ENCODE measurements around the gene GUCY1A1. TPM values are rescaled to one million over a fixed set of nuclear protein-coding genes. Genes with fewer than 3 reads are reported as not detected.

Gene GUCY1A1
- total RNA-seq, 1 donor from 2014 or later: 19.8 TPM

DNA sequence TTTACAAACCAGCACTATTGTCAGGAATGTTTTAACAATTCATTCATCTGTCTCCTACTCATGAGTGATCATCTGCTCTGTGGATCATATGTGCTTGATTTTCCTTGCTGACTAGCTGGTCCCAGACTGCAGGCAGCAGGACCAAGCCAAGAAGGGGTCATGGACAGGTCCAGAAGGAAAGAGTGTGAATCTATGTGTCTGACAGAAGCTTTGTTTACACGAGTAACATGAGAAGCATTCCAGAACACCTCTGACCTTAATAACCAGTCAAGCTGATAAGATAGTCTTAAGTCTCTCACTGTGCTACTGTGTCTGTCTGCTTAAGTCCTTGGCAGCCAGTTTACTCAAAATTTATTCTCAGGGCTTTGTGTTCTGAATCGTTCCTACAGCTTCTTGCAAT lies 39.0 kb downstream of the GUCY1A1 start:
- Histone ChIP-seq H3K27ac (ENCODE audit: low read depth, low read length) (no peak overlapping the region), H3K4me3 (ENCODE audit: low read length in 3 of 3) (no peak overlapping the region), H3K4me1 (ENCODE audit: control insufficient read depth in 3 of 3, insufficient read depth in 3 of 3, low read length in 3 of 3) (peaks cover 0 to 3% (median 0%) of the 10 kb centered on the region in 3 donors), H3K9me3 (ENCODE audit: control insufficient read depth in 3 of 3, low read length in 3 of 3) (no peaks in the 10 kb centered on the region), H3K9ac (ENCODE audit: low read depth in 1 of 3, low read length in 3 of 3) (no peak overlapping the region), H3K36me3 (ENCODE audit: control insufficient read depth in 3 of 3, insufficient read depth in 3 of 3, low read length in 3 of 3) (no peaks in the 10 kb centered on the region), H3K27me3 (ENCODE audit: control insufficient read depth in 3 of 3, insufficient read depth in 3 of 3, low read length in 3 of 3) (no peaks in the 10 kb centered on the region)

DNA sequence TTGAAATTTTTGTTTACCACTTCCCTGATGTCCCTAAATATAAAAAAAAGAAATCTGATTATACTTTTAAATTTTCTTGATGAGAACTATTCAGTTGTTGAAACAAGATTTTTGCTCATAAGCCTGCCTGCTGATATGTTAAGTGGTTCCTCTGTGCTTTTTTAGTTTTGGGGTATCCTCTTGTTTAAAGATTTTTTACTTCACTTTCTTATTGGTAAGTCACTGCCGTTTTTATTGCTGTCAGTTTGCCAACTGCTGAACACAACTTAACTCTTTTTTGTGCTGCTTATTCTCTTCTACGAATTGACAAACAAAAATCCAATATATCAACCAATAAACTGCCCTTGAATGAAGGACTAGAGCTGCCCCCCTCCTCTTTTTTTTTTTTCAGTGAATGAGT lies 39.5 kb downstream of the GUCY1A1 start:
- peaks cover 0 to 3% (median 0%) of the 10 kb centered on the region in 3 donors for H3K4me1 ChIP-seq (ENCODE audit: control insufficient read depth in 3 of 3, insufficient read depth in 3 of 3, low read length in 3 of 3)
- no peak overlapping the region for H3K4me3 ChIP-seq (ENCODE audit: low read length in 3 of 3)
- no peak overlapping the region for H3K27ac ChIP-seq (ENCODE audit: low read depth, low read length)
- no peaks in the 10 kb centered on the region for H3K9me3 ChIP-seq (ENCODE audit: control insufficient read depth in 3 of 3, low read length in 3 of 3)
- no peak overlapping the region for H3K9ac ChIP-seq (ENCODE audit: low read depth in 1 of 3, low read length in 3 of 3)
- no peaks in the 10 kb centered on the region for H3K27me3 ChIP-seq (ENCODE audit: control insufficient read depth in 3 of 3, insufficient read depth in 3 of 3, low read length in 3 of 3)
- H3K36me3 ChIP-seq (ENCODE audit: control insufficient read depth in 3 of 3, insufficient read depth in 3 of 3, low read length in 3 of 3): no peaks in the 10 kb centered on the region

DNA sequence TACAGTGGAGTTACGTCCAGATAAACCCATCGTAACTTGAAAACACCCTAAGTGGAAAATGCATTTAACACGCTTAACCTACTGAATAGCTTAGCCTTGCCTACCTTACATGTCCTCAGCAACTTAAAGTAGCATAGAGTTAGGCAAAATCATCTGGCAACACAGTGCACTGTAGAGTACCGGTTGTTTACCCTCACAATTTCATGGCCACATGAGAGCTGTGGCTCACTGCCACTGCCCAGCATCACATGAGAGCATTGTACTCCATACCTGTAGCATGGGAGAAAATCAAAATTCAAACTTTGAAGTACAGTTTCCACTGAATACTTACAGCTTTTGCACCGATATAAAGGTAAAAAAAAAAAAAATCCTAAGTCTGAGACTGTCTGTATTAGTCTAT lies 40.6 kb downstream of the GUCY1A1 start:
- H3K4me3 ChIP-seq (ENCODE audit: low read length in 3 of 3): no peak overlapping the region
- no peaks in the 10 kb centered on the region for H3K9me3 ChIP-seq (ENCODE audit: control insufficient read depth in 3 of 3, low read length in 3 of 3)
- no peaks in the 10 kb centered on the region for H3K27me3 ChIP-seq (ENCODE audit: control insufficient read depth in 3 of 3, insufficient read depth in 3 of 3, low read length in 3 of 3)
- H3K27ac ChIP-seq (ENCODE audit: low read depth, low read length): no peak overlapping the region
- peaks cover 0 to 3% (median 0%) of the 10 kb centered on the region in 3 donors for H3K4me1 ChIP-seq (ENCODE audit: control insufficient read depth in 3 of 3, insufficient read depth in 3 of 3, low read length in 3 of 3)
- H3K36me3 ChIP-seq (ENCODE audit: control insufficient read depth in 3 of 3, insufficient read depth in 3 of 3, low read length in 3 of 3): no peaks in the 10 kb centered on the region
- H3K9ac ChIP-seq (ENCODE audit: low read depth in 1 of 3, low read length in 3 of 3): no peak overlapping the region

DNA sequence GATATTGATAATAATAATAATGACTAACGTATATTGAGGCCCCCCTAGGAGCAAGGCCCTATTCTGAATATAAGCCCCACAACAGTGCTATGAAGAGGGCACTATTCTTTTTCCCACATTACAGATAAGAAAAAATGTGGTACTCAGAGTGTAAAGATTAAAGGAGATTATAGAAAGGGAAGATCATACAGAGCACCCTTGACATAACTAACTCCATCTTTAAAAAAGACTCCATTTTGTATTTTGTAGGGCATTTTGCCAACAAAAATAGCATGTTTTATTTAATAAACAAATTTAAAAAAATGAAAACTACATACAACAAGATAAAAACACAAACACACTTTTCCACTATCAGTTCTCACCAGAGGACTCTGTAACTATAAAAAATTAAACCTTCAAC lies 42.1 kb downstream of the GUCY1A1 start:
- Histone ChIP-seq H3K9ac (ENCODE audit: low read depth in 1 of 3, low read length in 3 of 3) (no peak overlapping the region), H3K4me3 (ENCODE audit: low read length in 3 of 3) (no peak overlapping the region), H3K27ac (ENCODE audit: low read depth, low read length) (no peak overlapping the region), H3K36me3 (ENCODE audit: control insufficient read depth in 3 of 3, insufficient read depth in 3 of 3, low read length in 3 of 3) (no peaks in the 10 kb centered on the region), H3K27me3 (ENCODE audit: control insufficient read depth in 3 of 3, insufficient read depth in 3 of 3, low read length in 3 of 3) (no peaks in the 10 kb centered on the region), H3K9me3 (ENCODE audit: control insufficient read depth in 3 of 3, low read length in 3 of 3) (no peaks in the 10 kb centered on the region), H3K4me1 (ENCODE audit: control insufficient read depth in 3 of 3, insufficient read depth in 3 of 3, low read length in 3 of 3) (peaks cover 0 to 3% (median 0%) of the 10 kb centered on the region in 3 donors)

DNA sequence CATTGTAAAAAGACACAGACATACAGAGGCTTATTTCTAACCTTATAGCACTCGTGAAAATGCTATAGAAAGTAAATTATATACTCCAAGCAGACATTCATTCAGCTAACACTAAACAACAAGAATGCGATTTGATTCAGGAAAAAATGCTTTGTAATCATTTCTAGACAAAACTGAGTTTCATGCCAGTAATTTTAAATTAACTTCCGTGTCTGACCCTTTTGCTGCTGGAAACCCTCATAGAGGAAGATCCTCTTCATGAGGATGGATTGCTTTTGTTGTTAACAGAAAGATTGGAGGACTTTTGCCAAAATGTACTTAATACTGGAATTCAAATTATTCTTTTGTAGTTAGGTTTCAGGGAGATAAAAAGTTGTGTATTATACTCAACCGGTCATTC lies 43.3 kb downstream of the GUCY1A1 start:
- Histone ChIP-seq H3K36me3 (ENCODE audit: control insufficient read depth in 3 of 3, insufficient read depth in 3 of 3, low read length in 3 of 3) (no peaks in the 10 kb centered on the region), H3K27ac (ENCODE audit: low read depth, low read length) (no peak overlapping the region), H3K4me1 (ENCODE audit: control insufficient read depth in 3 of 3, insufficient read depth in 3 of 3, low read length in 3 of 3) (peaks cover 0 to 3% (median 0%) of the 10 kb centered on the region in 3 donors)

DNA sequence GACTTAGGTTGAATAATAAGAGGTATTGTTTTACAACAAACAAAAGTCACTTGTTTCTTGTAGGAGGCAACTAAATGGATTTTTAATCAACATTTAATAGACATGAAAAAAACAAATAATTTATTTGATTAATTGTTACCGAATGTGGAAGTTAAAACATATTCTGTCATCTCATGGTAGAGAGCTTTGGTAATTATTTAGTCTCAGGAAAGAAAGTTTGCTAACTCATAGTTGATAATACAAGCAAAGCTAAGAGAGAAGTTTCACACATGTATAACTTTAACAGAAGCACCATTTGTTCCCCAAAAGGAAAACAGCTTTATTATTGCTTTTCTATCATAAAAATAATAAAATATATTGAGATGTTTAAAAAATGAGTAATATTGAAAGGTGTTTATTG lies 44.9 kb downstream of the GUCY1A1 start:
- Histone ChIP-seq H3K4me1 (ENCODE audit: control insufficient read depth in 3 of 3, insufficient read depth in 3 of 3, low read length in 3 of 3) (no peaks in the 10 kb centered on the region), H3K36me3 (ENCODE audit: control insufficient read depth in 3 of 3, insufficient read depth in 3 of 3, low read length in 3 of 3) (no peaks in the 10 kb centered on the region), H3K4me3 (ENCODE audit: low read length in 3 of 3) (no peak overlapping the region), H3K27me3 (ENCODE audit: control insufficient read depth in 3 of 3, insufficient read depth in 3 of 3, low read length in 3 of 3) (no peaks in the 10 kb centered on the region), H3K27ac (ENCODE audit: low read depth, low read length) (no peak overlapping the region), H3K9me3 (ENCODE audit: control insufficient read depth in 3 of 3, low read length in 3 of 3) (no peaks in the 10 kb centered on the region), H3K9ac (ENCODE audit: low read depth in 1 of 3, low read length in 3 of 3) (no peak overlapping the region)

More for the DNA sequence above, 43.3 kb downstream of the GUCY1A1 start:
- Histone ChIP-seq H3K27me3 (ENCODE audit: control insufficient read depth in 3 of 3, insufficient read depth in 3 of 3, low read length in 3 of 3) (no peaks in the 10 kb centered on the region), H3K9me3 (ENCODE audit: control insufficient read depth in 3 of 3, low read length in 3 of 3) (no peaks in the 10 kb centered on the region), H3K9ac (ENCODE audit: low read depth in 1 of 3, low read length in 3 of 3) (no peak overlapping the region), H3K4me3 (ENCODE audit: low read length in 3 of 3) (no peak overlapping the region)

DNA sequence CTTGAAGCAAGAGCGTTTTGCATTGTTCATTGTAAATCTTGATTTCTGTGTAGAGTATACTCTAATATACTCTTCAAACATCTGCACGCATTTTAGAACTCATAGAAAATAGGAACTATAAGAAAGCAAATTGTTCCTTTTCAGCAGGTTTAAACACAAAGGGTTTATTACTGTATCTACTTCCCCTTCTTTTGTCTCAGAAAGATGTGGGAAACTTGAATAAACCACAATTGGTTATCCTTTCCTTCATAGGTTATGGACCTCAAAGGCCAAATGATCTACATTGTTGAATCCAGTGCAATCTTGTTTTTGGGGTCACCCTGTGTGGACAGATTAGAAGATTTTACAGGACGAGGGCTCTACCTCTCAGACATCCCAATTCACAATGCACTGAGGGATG lies 46.2 kb downstream of the GUCY1A1 start:
- Histone ChIP-seq H3K36me3 (ENCODE audit: control insufficient read depth in 3 of 3, insufficient read depth in 3 of 3, low read length in 3 of 3) (no peaks in the 10 kb centered on the region), H3K27ac (ENCODE audit: low read depth, low read length) (no peak overlapping the region), H3K4me3 (ENCODE audit: low read length in 3 of 3) (no peak overlapping the region), H3K27me3 (ENCODE audit: control insufficient read depth in 3 of 3, insufficient read depth in 3 of 3, low read length in 3 of 3) (no peaks in the 10 kb centered on the region), H3K9ac (ENCODE audit: low read depth in 1 of 3, low read length in 3 of 3) (no peak overlapping the region), H3K4me1 (ENCODE audit: control insufficient read depth in 3 of 3, insufficient read depth in 3 of 3, low read length in 3 of 3) (no peaks in the 10 kb centered on the region), H3K9me3 (ENCODE audit: control insufficient read depth in 3 of 3, low read length in 3 of 3) (no peaks in the 10 kb centered on the region)

DNA sequence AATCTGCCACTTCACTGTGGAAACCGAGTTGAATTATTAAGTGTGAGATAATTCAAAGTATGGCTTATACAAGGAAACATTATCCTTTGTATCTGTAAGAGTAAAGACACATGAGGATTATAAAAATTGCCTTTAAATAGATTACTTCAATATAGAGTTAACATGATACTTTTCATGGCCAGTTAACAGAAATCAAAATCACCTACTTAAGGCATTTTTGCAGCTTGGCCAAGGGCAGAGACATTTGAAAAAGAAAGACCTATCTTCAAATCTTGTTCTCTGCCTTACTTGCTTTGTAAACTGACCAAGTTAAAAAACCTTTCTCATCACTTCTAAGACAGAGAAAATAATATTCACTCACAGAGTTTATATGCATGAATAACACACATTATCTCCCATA lies 47.3 kb downstream of the GUCY1A1 start:
- Histone ChIP-seq H3K4me1 (ENCODE audit: control insufficient read depth in 3 of 3, insufficient read depth in 3 of 3, low read length in 3 of 3) (no peaks in the 10 kb centered on the region), H3K9ac (ENCODE audit: low read depth in 1 of 3, low read length in 3 of 3) (no peak overlapping the region), H3K4me3 (ENCODE audit: low read length in 3 of 3) (no peak overlapping the region), H3K27me3 (ENCODE audit: control insufficient read depth in 3 of 3, insufficient read depth in 3 of 3, low read length in 3 of 3) (no peaks in the 10 kb centered on the region), H3K27ac (ENCODE audit: low read depth, low read length) (no peak overlapping the region), H3K36me3 (ENCODE audit: control insufficient read depth in 3 of 3, insufficient read depth in 3 of 3, low read length in 3 of 3) (no peaks in the 10 kb centered on the region), H3K9me3 (ENCODE audit: control insufficient read depth in 3 of 3, low read length in 3 of 3) (no peaks in the 10 kb centered on the region)

DNA sequence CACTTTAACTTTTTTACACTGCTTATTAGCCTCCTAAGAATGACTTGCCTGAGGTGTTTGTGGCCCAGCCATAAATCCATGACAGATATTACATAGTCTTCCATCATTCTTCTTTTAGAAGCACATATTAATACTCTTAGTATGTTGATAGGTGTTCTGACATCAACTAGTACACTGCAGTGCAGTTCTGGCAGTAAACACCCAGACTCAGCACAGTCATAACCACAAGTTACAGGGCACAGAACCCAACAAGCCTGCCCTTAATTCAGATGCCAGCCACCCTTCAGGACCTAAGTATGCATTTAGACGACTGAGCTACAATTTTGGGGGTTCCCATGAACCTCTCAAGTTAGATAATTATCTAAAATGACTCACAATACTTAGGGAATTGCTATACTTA lies 55.7 kb downstream of the GUCY1A1 start:
- H3K4me1 ChIP-seq (ENCODE audit: control insufficient read depth in 3 of 3, insufficient read depth in 3 of 3, low read length in 3 of 3): no peaks in the 10 kb centered on the region
- no peaks in the 10 kb centered on the region for H3K36me3 ChIP-seq (ENCODE audit: control insufficient read depth in 3 of 3, insufficient read depth in 3 of 3, low read length in 3 of 3)

DNA sequence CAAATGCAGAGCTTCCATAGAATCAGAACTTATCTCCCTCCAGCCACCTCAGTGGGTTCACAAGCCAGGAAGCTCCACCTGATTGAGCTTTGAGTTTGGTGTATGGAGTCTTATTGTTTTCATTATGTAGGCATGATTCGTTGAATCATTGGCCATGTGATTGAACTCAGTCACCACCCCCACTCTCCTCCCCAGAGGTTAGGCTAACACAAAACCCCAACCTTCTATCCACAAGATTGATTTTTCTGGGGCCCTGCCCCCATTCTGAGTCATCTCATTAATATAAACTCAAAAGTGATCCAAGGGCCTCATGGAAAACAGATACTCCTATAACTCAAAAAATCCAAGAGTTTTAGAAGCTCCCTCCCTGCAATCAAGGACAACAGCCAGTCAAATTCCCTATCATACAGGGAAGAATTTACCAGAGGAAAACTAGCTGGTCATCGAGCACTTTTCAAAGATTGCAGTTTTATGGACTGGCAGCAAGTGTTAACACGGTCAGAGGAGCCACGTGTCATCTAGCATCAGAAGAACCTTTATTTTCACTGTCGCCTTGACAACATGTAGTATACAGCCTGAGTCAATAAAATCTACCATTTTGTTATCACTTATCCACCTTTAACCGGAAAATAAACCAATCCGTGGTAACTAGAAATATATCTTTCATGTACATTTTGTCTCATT lies 56.3 kb downstream of the GUCY1A1 start:
- Histone ChIP-seq H3K36me3 (ENCODE audit: control insufficient read depth in 3 of 3, insufficient read depth in 3 of 3, low read length in 3 of 3) (no peaks in the 10 kb centered on the region), H3K27ac (ENCODE audit: low read depth, low read length) (no peak overlapping the region), H3K4me1 (ENCODE audit: control insufficient read depth in 3 of 3, insufficient read depth in 3 of 3, low read length in 3 of 3) (no peaks in the 10 kb centered on the region), H3K9ac (ENCODE audit: low read depth in 1 of 3, low read length in 3 of 3) (no peak overlapping the region), H3K4me3 (ENCODE audit: low read length in 3 of 3) (no peak overlapping the region), H3K9me3 (ENCODE audit: control insufficient read depth in 3 of 3, low read length in 3 of 3) (no peaks in the 10 kb centered on the region), H3K27me3 (ENCODE audit: control insufficient read depth in 3 of 3, insufficient read depth in 3 of 3, low read length in 3 of 3) (no peaks in the 10 kb centered on the region)

More for the DNA sequence above, 55.7 kb downstream of the GUCY1A1 start:
- no peak overlapping the region for H3K4me3 ChIP-seq (ENCODE audit: low read length in 3 of 3)
- no peak overlapping the region for H3K27ac ChIP-seq (ENCODE audit: low read depth, low read length)
- H3K9me3 ChIP-seq (ENCODE audit: control insufficient read depth in 3 of 3, low read length in 3 of 3): no peaks in the 10 kb centered on the region
- no peak overlapping the region for H3K9ac ChIP-seq (ENCODE audit: low read depth in 1 of 3, low read length in 3 of 3)
- no peaks in the 10 kb centered on the region for H3K27me3 ChIP-seq (ENCODE audit: control insufficient read depth in 3 of 3, insufficient read depth in 3 of 3, low read length in 3 of 3)
